WERI-Rb-1 (cell line): ENCODE results near the gene CUX1.

ENCODE experiments used
- DNase-seq: peaks from one replicate; pipeline ENCODE4 v3.0.0-alpha.2; 2020
- H3K27ac ChIP-seq: fragments of 250-450 bp; sonication (Bioruptor Pico); 2 replicates; pipeline ENCODE4 v1.5.1; 2020; ENCODE audit warnings: mild to moderate bottlenecking, moderate library complexity
- H3K27me3 ChIP-seq: fragments of 250-450 bp; sonication (Bioruptor Pico); 2 replicates; pipeline ENCODE4 v1.5.1; 2021; ENCODE audit warnings: mild to moderate bottlenecking, low read depth, moderate library complexity; ENCODE audit not compliant: insufficient read depth, severe bottlenecking
- H3K36me3 ChIP-seq: fragments of 250-450 bp; sonication (Bioruptor Pico); 2 replicates; pipeline ENCODE4 v1.5.1; 2020; ENCODE audit warnings: mild to moderate bottlenecking, moderate library complexity
- H3K4me3 ChIP-seq: 2 replicates; pipeline ENCODE4 v1.5.1; 2011; ENCODE audit warnings: low read depth, mild to moderate bottlenecking, control low read depth, low read length
- H3K9me3 ChIP-seq: fragments of 250-450 bp; sonication (Bioruptor Pico); 2 replicates; pipeline ENCODE4 v1.5.1; 2021; ENCODE audit warnings: mild to moderate bottlenecking, moderate library complexity; ENCODE audit not compliant: severe bottlenecking
- CTCF ChIP-seq: IDR thresholded peaks from 2 replicates; pipeline ENCODE4 v1.5.1; 2011; ENCODE audit warnings: low read depth, mild to moderate bottlenecking, control low read depth, inconsistent platforms, low read length

The CUX1 gene

DNA sequence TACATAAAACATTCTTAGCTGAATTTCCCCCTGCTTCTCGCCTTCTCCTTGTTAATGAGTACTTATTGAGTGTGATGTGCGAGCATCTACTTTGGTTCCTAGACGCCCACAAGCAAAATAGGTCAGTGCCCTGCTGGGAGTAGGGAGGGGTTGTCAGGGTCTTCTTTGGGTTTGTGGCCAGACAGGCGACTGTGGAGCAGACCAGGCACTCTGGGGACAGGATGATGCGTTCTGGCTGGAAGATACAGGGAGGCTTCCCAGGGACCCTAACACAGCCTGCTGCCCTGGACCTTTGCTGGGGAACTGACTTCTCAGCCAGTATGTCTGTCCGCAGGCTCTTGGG is 227.2 kb downstream of the CUX1 start:
- Histone ChIP-seq H3K36me3 (no peaks in the 10 kb centered on the region), H3K9me3 (no peaks in the 10 kb centered on the region), H3K27me3 (no peaks in the 10 kb centered on the region), H3K4me3 (no peak overlapping the region), H3K27ac (no peak overlapping the region)
- DNase-seq: no peak
- no peak for TF ChIP-seq CTCF

DNA sequence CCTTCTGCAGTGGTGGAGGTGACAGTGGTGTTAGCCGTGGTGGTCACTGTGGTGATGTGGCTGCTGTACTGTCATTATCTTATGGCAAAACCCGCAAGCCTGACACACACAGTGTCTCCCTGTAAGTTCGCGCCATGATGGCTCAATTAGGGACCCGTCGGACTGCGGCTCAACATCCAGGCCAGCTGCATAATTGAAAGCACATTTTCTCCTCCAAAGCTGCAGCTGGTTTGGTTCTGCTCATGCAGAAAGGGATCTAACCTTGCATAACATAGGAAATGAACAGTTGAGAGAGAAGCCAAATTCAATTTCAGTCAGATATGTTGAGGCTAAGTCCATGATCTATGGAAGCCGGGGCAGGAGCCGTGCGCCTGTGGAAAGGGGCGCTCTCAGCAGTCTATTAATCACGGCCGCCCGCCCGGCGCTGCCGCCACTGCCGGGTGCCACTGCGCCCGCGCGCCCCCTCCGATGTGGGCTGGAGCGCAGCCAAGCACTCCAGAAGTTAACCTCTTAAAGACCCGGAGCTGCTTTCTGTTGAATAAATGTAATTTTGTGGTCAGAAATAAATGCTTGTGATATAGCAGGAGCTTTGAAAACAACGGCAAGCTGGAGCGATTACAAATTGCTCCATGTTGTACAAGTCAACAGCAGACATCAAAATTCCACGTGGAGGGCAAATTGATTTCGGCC is 227.7 kb downstream of the CUX1 start:
- TF ChIP-seq CTCF: no peak
- Histone ChIP-seq H3K27ac (no peak overlapping the region), H3K4me3 (no peak overlapping the region), H3K36me3 (no peaks in the 10 kb centered on the region), H3K9me3 (no peaks in the 10 kb centered on the region), H3K27me3 (no peaks in the 10 kb centered on the region)
- DNase-seq: no peak

DNA sequence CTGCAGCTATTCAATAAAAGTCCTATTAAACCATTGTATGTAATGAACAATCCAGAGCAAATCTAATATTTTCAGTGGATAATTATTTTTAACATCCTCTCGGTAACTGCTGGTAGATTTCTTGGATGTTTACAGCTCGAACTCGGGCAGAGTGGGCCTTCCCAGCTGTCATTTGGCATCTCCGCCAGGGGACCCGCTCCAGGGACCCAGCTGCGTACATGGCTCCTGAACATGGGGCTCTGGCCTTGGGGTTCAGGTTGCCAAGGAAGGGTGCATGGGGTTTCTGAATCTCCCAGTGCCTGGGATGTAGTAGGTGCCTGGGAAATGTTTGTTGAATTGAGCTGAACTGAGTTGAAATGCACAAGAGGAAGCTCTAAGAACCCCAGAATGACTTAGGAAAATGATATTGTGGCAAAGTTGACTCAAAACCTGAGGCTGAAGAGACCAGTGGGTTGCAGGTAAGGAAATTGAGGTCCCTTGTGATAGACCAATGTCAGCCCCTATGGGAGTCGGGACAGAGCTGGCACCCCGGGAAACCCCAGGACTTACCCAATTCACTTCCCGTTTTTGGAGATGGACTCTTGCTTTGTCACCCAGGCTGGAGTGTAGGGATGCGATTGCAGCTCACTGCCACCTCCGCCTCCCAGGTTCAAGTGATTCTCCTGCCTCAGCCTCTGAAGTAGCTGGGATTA is 228.4 kb downstream of the CUX1 start:
- H3K4me3 ChIP-seq: no peak overlapping the region
- no peak overlapping the region for H3K27ac ChIP-seq
- H3K36me3 ChIP-seq: no peaks in the 10 kb centered on the region
- TF ChIP-seq CTCF: no peak
- DNase-seq: no peak
- H3K9me3 ChIP-seq: no peaks in the 10 kb centered on the region
- no peaks in the 10 kb centered on the region for H3K27me3 ChIP-seq

DNA sequence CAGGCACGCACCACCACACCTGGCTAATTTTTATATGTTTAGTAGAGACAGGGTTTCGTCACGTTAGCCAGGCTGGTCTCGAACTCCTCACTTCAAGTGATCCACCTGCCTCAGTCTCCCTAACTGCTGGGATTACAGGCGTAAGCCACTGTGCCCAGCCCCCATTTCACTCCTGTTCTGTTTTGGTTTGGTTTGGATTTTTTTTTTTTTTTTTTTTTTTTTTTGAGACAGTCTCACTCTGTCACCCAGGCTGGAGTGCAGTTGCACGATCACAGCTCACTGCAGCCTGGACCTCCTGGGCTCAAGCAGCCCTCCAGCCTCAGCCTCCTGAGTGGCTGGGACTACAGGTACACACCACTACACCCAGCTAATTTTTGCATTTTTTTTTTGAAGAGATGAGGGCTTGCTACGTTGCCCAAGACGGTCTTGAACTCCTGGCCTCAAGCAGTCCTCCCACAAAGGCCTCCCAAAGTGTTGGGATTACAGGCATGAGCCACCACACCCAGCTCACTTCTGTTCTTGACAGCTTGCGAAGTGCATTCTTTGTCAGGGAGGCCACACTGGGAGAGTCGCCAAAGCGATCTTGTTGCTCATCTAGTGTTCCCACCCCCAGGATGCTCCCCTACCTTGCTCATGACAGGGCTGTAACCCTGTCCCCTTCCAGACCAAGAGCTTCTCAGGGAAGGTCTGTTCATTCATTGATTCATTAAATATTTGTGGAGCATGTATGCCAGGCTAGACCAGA is 229.1 kb downstream of the CUX1 start:
- Histone ChIP-seq H3K4me3 (no peak overlapping the region), H3K27me3 (no peaks in the 10 kb centered on the region), H3K36me3 (no peaks in the 10 kb centered on the region), H3K9me3 (no peaks in the 10 kb centered on the region), H3K27ac (no peak overlapping the region)
- TF ChIP-seq CTCF: no peak
- no peak for DNase-seq

GRCh38 chr7:102047167-102047566 is 229.7 kb downstream of the CUX1 start:
- Histone ChIP-seq H3K9me3 (no peaks in the 10 kb centered on the region), H3K27ac (no peak overlapping the region), H3K36me3 (no peaks in the 10 kb centered on the region), H3K4me3 (no peak overlapping the region), H3K27me3 (no peaks in the 10 kb centered on the region)
- no peak for TF ChIP-seq CTCF
- no peak for DNase-seq
